NCI-H524 (cell line): ENCODE measurements around the gene USP48.

Source experiments
- DNase-seq, 2 experiments: peaks; one replicate each; lab custom pipeline; 2025; lab: John Stamatoyannopoulos, UW

USP48 gene

GRCh38 chr1:21749109-21749508 lies 33.8 kb downstream of the USP48 start:
- DNase-seq = peak; percentile 96 to 97

GRCh38 chr1:21743476-21743875 lies 39.5 kb downstream of the USP48 start:
- DNase-seq = no peak

GRCh38 chr1:21742578-21742977 lies 40.4 kb downstream of the USP48 start:
- DNase-seq = no peak

- DNase-seq = no peak
Measured at GRCh38 chr1:21741206-21741605, 41.7 kb downstream of the USP48 start.

GRCh38 chr1:21736876-21737275 lies 46.1 kb downstream of the USP48 start:
- DNase-seq = no peak

GRCh38 chr1:21736011-21736410 lies 46.9 kb downstream of the USP48 start:
- DNase-seq = no peak

GRCh38 chr1:21734526-21734925 lies 48.4 kb downstream of the USP48 start:
- no peak for DNase-seq

- no peak for DNase-seq
Measured at GRCh38 chr1:21732664-21733063, 50.3 kb downstream of the USP48 start.

- no peak for DNase-seq
Measured at GRCh38 chr1:21725748-21726392, 57.1 kb downstream of the USP48 start.

- no peak for DNase-seq
Measured at GRCh38 chr1:21724570-21724969, 58.4 kb downstream of the USP48 start.

- no peak for DNase-seq
Measured at GRCh38 chr1:21724098-21724497, 58.9 kb downstream of the USP48 start.

- no peak for DNase-seq
Measured at GRCh38 chr1:21721295-21721985, 61.5 kb downstream of the USP48 start.

GRCh38 chr1:21716169-21716568 lies 66.8 kb downstream of the USP48 start:
- DNase-seq = no peak

- no peak for DNase-seq
Measured at GRCh38 chr1:21707891-21708290, 75.1 kb downstream of the USP48 start.

GRCh38 chr1:21707086-21707840 lies 75.7 kb downstream of the USP48 start:
- DNase-seq = no peak

GRCh38 chr1:21706151-21706835 lies 76.7 kb downstream of the USP48 start:
- peak in 1 of 2 experiments; percentile 25 for DNase-seq

- DNase-seq = no peak
Measured at GRCh38 chr1:21705303-21705980, 77.5 kb downstream of the USP48 start.

- no peak for DNase-seq
Measured at GRCh38 chr1:21704145-21704544, 78.8 kb downstream of the USP48 start.

- peak in 1 of 2 experiments; percentile 53 for DNase-seq
Measured at GRCh38 chr1:21703318-21703963, 79.5 kb downstream of the USP48 start.

- DNase-seq = no peak
Measured at GRCh38 chr1:21702780-21703179, 80.2 kb downstream of the USP48 start.

GRCh38 chr1:21701401-21701800 lies 81.5 kb downstream of the USP48 start:
- no peak for DNase-seq
